Kidney epithelial cell (primary cell): ENCODE measurements around the gene SNAP91. TPM values are rescaled to one million over a fixed set of nuclear protein-coding genes. Genes with fewer than 3 reads are reported as not detected.
A peak's percentile ranks its signal among the peaks of the same experiment; 100 is the strongest.

Experiments used
- DNase-seq: peaks from one replicate; pipeline ENCODE4 v3.0.0-alpha.2; 2010; ENCODE audit warnings: low read depth
- H3K27me3 ChIP-seq: 2 replicates; pipeline ENCODE4 v1.6.0; 2011; ENCODE audit warnings: low read length; ENCODE audit not compliant: control insufficient read depth, insufficient read depth
- H3K36me3 ChIP-seq: 2 replicates; pipeline ENCODE4 v1.5.1; 2011; ENCODE audit warnings: low read length; ENCODE audit not compliant: control insufficient read depth, insufficient read depth
- H3K4me3 ChIP-seq: 2 replicates; pipeline ENCODE4 v1.5.1; 2011; ENCODE audit warnings: low read depth, mild to moderate bottlenecking, control low read depth, low read length
- CTCF ChIP-seq: IDR thresholded peaks from 2 replicates; pipeline ENCODE4 v1.5.1; 2011; ENCODE audit warnings: mild to moderate bottlenecking, moderate library complexity, low read length, control low read depth, inconsistent platforms; ENCODE audit not compliant: insufficient read depth, poor library complexity, severe bottlenecking
- total RNA-seq: library from RNA; depleted of rRNA; stranded (reverse); fragments of >200 nt; gene quantifications from 2 replicates; pipeline ENCODE4 v1.2.3, GENCODE V29; 2015

Gene SNAP91
- total RNA-seq, 1 donor from 2014 or later = 0.13 TPM

DNA sequence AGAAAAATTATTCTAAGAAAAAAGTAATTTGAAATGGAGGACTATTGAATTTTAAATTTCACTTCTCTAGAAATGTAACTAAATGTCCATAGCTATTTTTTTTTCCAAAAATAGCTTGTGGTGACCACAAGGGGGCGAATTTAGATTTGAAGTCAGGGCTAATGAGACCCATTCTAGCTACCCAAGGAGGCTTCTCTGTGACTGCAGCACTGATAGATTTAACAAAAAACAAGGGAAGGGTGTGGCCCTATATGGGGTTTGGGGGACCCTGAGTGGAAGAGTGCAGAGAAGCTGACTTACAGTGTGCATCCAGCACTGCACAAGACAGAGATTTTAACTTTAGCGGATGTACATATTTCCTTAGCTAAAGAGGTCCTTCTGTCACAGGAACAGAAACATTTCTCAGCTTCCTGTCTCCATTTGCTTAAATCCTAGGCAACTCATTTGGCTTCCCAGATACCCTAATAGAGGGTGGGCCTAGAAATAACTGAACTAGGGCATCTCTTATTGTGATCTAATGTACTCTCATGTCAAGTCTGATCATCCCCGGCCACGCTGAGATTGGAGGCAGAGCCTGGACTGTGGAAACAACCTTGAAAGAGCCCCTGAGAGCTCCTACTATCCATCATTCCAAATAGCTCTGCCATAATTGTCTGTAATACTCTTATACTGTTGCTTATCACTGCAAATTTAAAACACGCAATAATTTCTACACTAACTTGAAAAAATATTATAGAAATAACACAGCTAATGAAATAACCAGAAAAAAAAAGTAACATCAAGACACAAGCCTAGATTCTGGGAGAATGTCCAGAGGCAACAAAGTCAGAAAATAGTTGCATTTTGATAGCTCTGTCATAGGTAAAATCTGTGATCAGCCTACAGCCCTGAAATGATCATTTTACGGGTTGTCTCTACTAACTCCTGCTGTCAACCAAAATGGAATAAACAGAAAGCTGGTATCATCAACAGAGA is 93.6 kb downstream of the SNAP91 start:
- Histone ChIP-seq H3K27me3 (no peaks in the 10 kb centered on the region), H3K4me3 (no peak overlapping the region), H3K36me3 (no peaks in the 10 kb centered on the region)
- DNase-seq = no peak
- peak; percentile 50 for TF ChIP-seq CTCF

GRCh38 chr6:83613378-83613777 is 95.5 kb downstream of the SNAP91 start:
- H3K4me3 ChIP-seq = no peak overlapping the region
- H3K27me3 ChIP-seq = no peaks in the 10 kb centered on the region
- no peaks in the 10 kb centered on the region for H3K36me3 ChIP-seq
- no peak for DNase-seq
- no peak for TF ChIP-seq CTCF

DNA sequence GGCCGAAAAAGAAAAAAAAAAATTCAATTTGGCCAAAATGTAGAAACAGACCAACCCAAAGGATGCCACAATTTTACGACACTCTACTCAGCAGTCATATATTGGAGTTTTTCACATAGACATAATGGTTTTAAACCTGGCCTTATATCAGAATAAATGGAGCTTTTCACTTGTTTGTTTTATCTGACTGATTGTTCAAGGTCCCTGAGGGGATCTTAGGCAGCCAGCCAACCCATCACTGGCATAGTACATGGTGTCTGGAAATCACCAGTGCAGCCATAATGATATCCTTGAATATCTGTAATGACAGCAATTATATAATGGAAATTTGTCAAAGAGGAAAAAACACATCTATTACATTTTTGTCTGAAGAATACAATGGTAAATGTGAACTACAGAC is 99.7 kb downstream of the SNAP91 start:
- no peak for TF ChIP-seq CTCF
- no peaks in the 10 kb centered on the region for H3K27me3 ChIP-seq
- no peak for DNase-seq
- no peaks in the 10 kb centered on the region for H3K36me3 ChIP-seq
- no peak overlapping the region for H3K4me3 ChIP-seq

GRCh38 chr6:83605517-83605916 is 103.4 kb downstream of the SNAP91 start:
- H3K4me3 ChIP-seq = no peak overlapping the region
- no peaks in the 10 kb centered on the region for H3K27me3 ChIP-seq
- no peak for TF ChIP-seq CTCF
- DNase-seq = no peak
- no peaks in the 10 kb centered on the region for H3K36me3 ChIP-seq

DNA sequence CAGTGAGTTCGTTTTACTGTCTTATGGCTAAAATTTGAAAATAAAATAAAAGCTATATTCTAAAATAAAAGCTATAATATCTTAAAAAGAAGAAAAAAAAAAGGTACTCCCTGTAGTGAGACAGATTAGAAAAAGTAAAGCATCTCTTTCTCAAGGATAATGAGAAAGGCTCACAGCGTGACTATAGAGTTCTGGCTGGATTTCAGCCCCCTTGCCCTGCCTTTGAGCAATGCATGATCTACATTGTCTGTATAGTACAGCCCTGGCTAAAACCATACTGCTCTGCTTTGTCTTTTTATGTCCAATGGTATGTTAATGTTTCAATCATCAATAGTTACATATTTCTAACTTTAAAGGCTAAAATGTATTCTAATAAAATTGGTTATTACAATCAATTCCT is 105.3 kb downstream of the SNAP91 start:
- no peak overlapping the region for H3K4me3 ChIP-seq
- H3K27me3 ChIP-seq = no peaks in the 10 kb centered on the region
- no peaks in the 10 kb centered on the region for H3K36me3 ChIP-seq
- no peak for DNase-seq
- no peak for TF ChIP-seq CTCF

GRCh38 chr6:83601119-83601518 is 107.8 kb downstream of the SNAP91 start:
- no peak for TF ChIP-seq CTCF
- DNase-seq = no peak
- H3K27me3 ChIP-seq = no peaks in the 10 kb centered on the region
- H3K4me3 ChIP-seq = no peak overlapping the region
- H3K36me3 ChIP-seq = no peaks in the 10 kb centered on the region
